ENCODE measurements around the gene RBM7. TPM values are rescaled to one million over a fixed set of nuclear protein-coding genes. Genes with fewer than 3 reads are reported as not detected.

RBM7 gene
- total and polyA plus RNA-seq, 2 of the 8 experiments (the other 6 are each of a cell fraction or from before 2014, with no cell fraction given), result 18.0 to 45.7 TPM

GRCh38 chr11:114452399-114452798 lies 51.9 kb downstream of the RBM7 start:
- DNase-seq (ENCODE audit: low read depth in 1 of 2, low spot score in 2 of 2) (no peak), FAIRE-seq (no peak)
- H3K56ac ChIP-seq (replicated peaks; ENCODE audit: insufficient read length, low read depth, low read length), result no peak overlapping the region
- H3K14ac ChIP-seq (ENCODE audit: insufficient read length), result no peak overlapping the region
- no peak overlapping the region for H2AFZ ChIP-seq (ENCODE audit: low read length)
- H3K18ac ChIP-seq (ENCODE audit: extremely low read depth, low read length), result no peak overlapping the region
- H4K91ac ChIP-seq (replicated peaks; ENCODE audit: insufficient read length, low read length), result no peak overlapping the region
- POLR2A ChIA-PET (ENCODE audit: partially characterized antibody), result no interaction called here
- H3K27me3 ChIP-seq (replicated peaks in 1 of 4; ENCODE audit: control insufficient read depth in 3 of 4, extremely low read depth in 1 of 4, insufficient read depth in 3 of 4, low read length in 3 of 4), result no peaks in the 10 kb centered on the region
- WGBS, 2 experiments (ENCODE audit: extremely low coverage in 1 of 2, insufficient coverage in 1 of 2, insufficient read length in 1 of 2, insufficient replicate concordance in 2 of 2, low coverage in 1 of 2, low lambda C conversion rate in 2 of 2, missing lambda C conversion rate in 1 of 2), result 88% methylated on average over 3 of the region's 3 CpGs; no CpG with 5 or more reads in 1 of the 2 experiments
- no peak overlapping the region for H3K4me2 ChIP-seq (ENCODE audit: insufficient read depth in 1 of 2, low read depth in 2 of 2, low read length in 2 of 2)
- no peak overlapping the region for H3K4ac ChIP-seq (replicated peaks; ENCODE audit: insufficient read length, low read depth, low read length)
- no peak overlapping the region for H4K5ac ChIP-seq (ENCODE audit: insufficient read length, low read depth, low read length)
- no peaks in the 10 kb centered on the region for H3K23me2 ChIP-seq (ENCODE audit: low read depth, low read length)
- no peak overlapping the region for H2BK12ac ChIP-seq (ENCODE audit: low read depth, low read length)
- H3K4me3 ChIP-seq (ENCODE audit: extremely low read depth in 1 of 4, insufficient read depth in 2 of 4, low read depth in 3 of 4, low read length in 4 of 4), result no peak overlapping the region
- H3K79me1 ChIP-seq (ENCODE audit: low read depth, low read length), result no peaks in the 10 kb centered on the region; the same call in 1 of the 2 replicates
- H3K79me2 ChIP-seq (ENCODE audit: control insufficient read depth in 1 of 2, insufficient read depth in 2 of 2, low read length in 2 of 2), result peaks cover 0 to 38% of the 10 kb centered on the region in 2 experiments; a peak in 2 of 4 replicates
- no peak overlapping the region for H4K8ac ChIP-seq (ENCODE audit: extremely low read depth, insufficient read depth, low read length)
- no peak overlapping the region for H2BK120ac ChIP-seq (replicated peaks; ENCODE audit: low read depth, low read length)
- no peak overlapping the region for H2BK20ac ChIP-seq (ENCODE audit: low read length)
- CTCF ChIA-PET (ENCODE audit: partially characterized antibody), result interaction anchor here (0.9 kb wide), 1 partner anchor 12 kb away, joined by 3 read pairs; no protein-coding TSS in a partner anchor
- no peak overlapping the region for H3K9ac ChIP-seq (replicated peaks in 1 of 4; ENCODE audit: extremely low read depth in 1 of 4, low read depth in 3 of 4, low read length in 3 of 4)
- peaks cover 6 to 33% (median 22%) of the 10 kb centered on the region in 4 experiments for H3K36me3 ChIP-seq (ENCODE audit: control insufficient read depth in 2 of 4, insufficient read depth in 4 of 4, low read length in 3 of 4)
- H3K4me1 ChIP-seq (replicated peaks in 1 of 4; ENCODE audit: control insufficient read depth in 3 of 4, insufficient read depth in 4 of 4, low read length in 3 of 4), result no peaks in the 10 kb centered on the region; a peak in 1 of 7 replicates
- no peaks in the 10 kb centered on the region for H4K20me1 ChIP-seq (replicated peaks in 1 of 2; ENCODE audit: control insufficient read depth in 1 of 2, insufficient read depth in 2 of 2, low read length in 2 of 2)
- no peaks in the 10 kb centered on the region for H3K9me3 ChIP-seq (ENCODE audit: insufficient read depth in 2 of 2, low read depth in 1 of 2, low read length in 1 of 2)
- H3K23ac ChIP-seq (ENCODE audit: insufficient read length), result no peak overlapping the region
- H2BK15ac ChIP-seq (ENCODE audit: low read length), result no peak overlapping the region
- H3K27ac ChIP-seq (ENCODE audit: low read depth, low read length), result no peak overlapping the region
- no peak overlapping the region for H2BK5ac ChIP-seq (ENCODE audit: low read depth, low read length)
- H2AK5ac ChIP-seq (ENCODE audit: low read depth, low read length), result no peak overlapping the region
- no peak for TF ChIP-seq NANOG (IDR thresholded peaks at IDR 0.05; ENCODE audit: insufficient read depth, low read depth, low read length, poor library complexity, severe bottlenecking)
- no peak for TF ChIP-seq BRCA1 (IDR thresholded peaks at IDR 0.05; ENCODE audit: low read depth, low read length)
- no peak for TF ChIP-seq TAF1 (IDR thresholded peaks at IDR 0.05; ENCODE audit: low read depth, low read length)
- no peak for TF ChIP-seq ASH2L (IDR thresholded peaks at IDR 0.05; ENCODE audit: low read length)
- TF ChIP-seq ATF2 (IDR thresholded peaks at IDR 0.05; ENCODE audit: low read length), result no peak
- no peak for TF ChIP-seq TBP (IDR thresholded peaks at IDR 0.05; ENCODE audit: low read depth, low read length)
- no peak for TF ChIP-seq RBBP5 (IDR thresholded peaks at IDR 0.05; ENCODE audit: borderline replicate concordance, low read depth, low read length)
- TF ChIP-seq SIX5 (IDR thresholded peaks at IDR 0.05; ENCODE audit: low read depth, low read length), result no peak
- no peak for TF ChIP-seq SRF (IDR thresholded peaks at IDR 0.05; ENCODE audit: low read depth, low read length)
- TF ChIP-seq MAX (IDR thresholded peaks at IDR 0.05), result no peak
- TF ChIP-seq SUZ12 (IDR thresholded peaks at IDR 0.05; ENCODE audit: low read length), result no peak
